Activated CD4-positive, alpha-beta T cell treated with anti-CD3 and anti-CD28 coated beads, Interleukin-2, amount 50 U/mL, for 24 hours (primary cell): ENCODE data around the gene RHBDD1.

Source experiments
- DNase-seq, 2 donors: peaks; one replicate each; pipeline ENCODE4 v3.0.0-alpha.2; 2020; ENCODE audit warnings: low read depth in 1 of 2, low spot score in 1 of 2

RHBDD1 gene

DNA sequence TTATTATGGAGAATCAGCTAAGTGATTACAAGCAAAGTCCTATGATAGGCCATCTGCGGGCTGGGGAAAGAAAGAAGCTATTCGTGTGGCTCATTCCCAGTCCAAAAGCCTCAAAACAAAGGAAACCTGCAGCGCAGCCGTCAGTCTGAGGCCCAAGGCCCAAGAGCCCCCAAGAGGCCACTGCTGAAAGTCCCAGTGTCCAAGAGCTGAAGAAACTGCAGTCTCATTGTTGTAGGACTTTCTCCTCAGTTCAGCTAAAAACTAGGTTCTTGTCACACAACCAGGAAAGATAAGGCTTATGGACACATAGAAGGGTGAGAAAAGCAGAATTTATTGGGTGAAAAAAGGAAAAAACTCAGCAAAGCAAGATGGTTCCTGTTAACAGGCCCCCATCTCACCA lies 143.2 kb downstream of the RHBDD1 start:
- DNase-seq: no peak

GRCh38 chr2:226981791-226982326 lies 146.0 kb downstream of the RHBDD1 start:
- DNase-seq: no peak

- no peak for DNase-seq
These were observed 148.3 kb downstream of the RHBDD1 start for GRCh38 chr2:226983895-226984749.

- no peak for DNase-seq
These were observed 149.1 kb downstream of the RHBDD1 start for GRCh38 chr2:226984750-226985582.

DNA sequence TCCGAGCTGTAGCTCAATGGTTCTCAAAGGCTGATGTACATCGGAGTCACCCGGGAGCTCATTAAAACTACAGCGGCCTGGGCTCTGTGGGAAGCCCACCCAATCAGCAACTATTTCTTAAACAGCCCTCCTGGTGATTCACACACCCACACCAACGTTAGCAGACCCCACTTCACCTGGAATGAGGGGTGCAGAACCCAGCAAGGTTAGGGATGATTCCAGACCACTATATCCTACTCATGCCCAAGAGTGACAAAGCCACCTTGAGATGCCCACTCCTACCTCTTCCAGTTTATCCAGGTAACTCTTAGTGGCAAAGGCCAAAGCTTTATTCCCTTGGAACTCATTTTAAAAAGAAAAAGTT lies 149.7 kb downstream of the RHBDD1 start:
- DNase-seq: no peak

DNA sequence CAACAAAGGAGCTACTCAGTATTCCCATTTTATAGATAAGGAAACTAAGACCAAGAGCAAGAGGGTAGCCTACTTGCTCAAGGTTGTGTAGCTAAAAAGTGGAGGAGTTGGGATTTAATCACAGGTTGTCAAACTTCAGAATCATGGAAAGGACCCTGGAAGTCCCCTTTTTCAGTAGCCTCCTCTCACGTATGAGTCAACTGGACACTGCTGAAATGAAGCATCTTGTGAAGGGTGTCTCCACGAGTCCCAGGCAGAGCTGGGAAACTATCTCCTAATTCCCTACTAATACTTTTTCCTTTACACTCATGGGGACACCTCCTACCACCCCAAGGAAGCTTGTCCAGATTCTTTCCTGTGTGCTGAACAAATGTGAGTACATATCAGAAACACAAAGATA lies 155.8 kb downstream of the RHBDD1 start:
- DNase-seq: no peak

- DNase-seq: no peak
These were observed 157.3 kb downstream of the RHBDD1 start for GRCh38 chr2:226993171-226993570.

GRCh38 chr2:226994775-226995174 lies 158.9 kb downstream of the RHBDD1 start:
- no peak for DNase-seq

- peak in 1 of 2 donors; percentile 25 for DNase-seq
These were observed 159.8 kb downstream of the RHBDD1 start for GRCh38 chr2:226995625-226996041.

DNA sequence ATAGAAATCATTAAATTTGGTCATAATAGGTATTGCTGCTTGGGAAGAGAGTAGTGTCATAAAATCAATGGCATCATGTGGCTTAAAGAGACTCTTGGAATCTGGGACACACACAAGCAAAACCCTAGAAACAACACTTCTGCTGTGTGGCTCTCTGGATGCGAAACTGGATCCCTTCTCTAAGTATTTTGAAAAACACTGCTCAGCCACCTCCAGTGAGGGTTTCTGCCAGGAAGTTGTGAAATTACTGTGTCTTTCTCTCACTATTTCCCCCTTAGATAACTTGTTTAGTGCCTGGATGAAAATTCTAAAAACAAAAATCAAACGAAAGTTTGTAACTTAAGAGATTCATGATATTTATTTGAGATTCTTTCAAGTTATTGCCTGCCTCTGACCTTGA lies 163.8 kb downstream of the RHBDD1 start:
- no peak for DNase-seq

GRCh38 chr2:227000123-227000522 lies 164.3 kb downstream of the RHBDD1 start:
- DNase-seq: no peak

DNA sequence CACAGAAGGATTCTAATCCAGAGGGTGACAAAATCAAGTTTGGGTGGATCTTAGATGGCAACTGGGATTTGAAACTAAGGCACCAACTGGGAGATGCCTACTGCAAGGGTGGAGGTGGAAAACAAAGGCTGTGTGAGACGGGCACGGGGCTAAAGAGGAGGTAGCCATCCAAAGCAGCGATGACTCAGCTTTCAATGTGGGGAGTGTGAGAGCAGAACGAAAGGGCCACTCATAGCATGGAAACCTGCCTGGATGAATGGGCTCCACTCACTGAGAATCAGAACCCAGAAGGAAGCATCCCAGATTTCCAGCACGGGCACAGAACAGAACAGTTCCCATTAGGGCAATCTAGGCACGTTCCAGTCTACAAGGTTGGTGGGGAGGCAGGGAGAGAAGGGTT lies 168.6 kb downstream of the RHBDD1 start:
- DNase-seq: no peak

DNA sequence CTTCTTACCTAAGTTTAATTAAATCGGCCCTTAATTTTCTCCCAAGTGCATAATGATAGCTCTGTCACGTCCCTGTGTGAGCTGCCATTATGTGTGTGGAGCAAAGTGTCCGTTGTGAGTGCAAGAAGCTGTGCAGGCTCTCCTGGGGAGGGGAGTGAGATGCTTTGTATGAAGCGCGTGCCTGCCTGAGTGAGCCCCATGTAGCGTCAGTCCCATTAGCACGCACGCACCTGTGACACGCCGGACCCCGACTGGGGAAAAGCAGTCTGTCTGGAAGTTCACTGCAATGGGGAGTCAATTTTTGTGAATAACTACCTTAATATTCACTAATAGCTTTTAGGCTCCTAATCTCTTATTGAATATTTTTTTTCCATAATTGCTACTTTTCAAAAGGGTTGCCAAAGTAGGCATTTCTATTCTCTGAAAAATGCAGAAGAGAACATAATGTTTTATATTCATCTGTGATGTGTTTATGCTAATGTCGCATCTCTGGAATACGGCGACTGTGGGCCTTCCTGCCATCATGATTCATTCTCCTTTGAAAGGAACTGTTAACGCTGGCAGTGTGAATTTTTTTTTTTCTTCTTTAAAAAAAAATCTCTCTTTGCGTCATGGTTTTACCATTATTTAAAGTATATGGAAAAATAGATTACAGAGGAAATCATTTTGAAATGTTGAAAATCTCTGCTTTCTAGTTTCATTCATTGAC lies 170.5 kb downstream of the RHBDD1 start:
- DNase-seq: no peak

- DNase-seq: no peak
These were observed 171.3 kb downstream of the RHBDD1 start for GRCh38 chr2:227007148-227007547.

DNA sequence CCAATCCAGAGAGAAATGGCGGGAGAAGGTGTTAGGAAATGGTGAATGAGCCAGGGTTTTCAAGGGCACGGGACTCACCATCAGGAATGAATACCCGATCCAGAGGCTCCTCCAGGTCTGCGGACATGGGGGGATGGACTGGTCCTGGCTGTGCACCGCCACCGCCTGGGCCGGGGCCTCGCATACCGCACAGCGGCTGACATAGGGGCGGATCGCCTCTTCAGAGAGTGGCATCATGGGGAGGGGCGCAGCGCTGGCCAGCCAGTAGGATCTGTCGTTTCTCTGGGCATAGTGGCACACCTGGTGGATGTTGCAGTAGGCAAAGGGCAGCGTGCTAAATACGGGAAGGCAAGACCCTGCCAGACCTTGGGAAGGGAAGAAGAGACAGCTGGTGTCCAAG lies 172.1 kb downstream of the RHBDD1 start:
- no peak for DNase-seq

GRCh38 chr2:227010433-227010832 lies 174.6 kb downstream of the RHBDD1 start:
- DNase-seq: no peak

DNA sequence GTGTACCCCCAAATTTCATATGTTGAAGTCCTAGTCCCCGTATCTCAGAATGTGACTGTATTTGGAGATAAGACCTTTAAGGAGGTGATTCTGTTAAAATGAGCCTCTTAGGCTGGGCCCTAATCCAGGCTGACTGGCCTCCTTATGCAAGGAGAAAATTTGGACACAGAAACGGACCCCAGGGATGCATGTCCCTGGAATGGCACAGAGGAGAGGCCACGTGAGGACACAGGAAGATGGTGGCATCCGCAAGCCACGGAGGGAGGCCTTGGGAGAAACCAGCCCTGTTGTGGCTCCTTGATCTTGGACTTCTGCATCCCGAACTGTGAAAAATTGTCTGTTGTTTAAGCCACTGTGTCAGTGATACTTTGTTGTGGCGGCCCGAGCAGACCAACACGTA lies 177.5 kb downstream of the RHBDD1 start:
- DNase-seq: no peak

DNA sequence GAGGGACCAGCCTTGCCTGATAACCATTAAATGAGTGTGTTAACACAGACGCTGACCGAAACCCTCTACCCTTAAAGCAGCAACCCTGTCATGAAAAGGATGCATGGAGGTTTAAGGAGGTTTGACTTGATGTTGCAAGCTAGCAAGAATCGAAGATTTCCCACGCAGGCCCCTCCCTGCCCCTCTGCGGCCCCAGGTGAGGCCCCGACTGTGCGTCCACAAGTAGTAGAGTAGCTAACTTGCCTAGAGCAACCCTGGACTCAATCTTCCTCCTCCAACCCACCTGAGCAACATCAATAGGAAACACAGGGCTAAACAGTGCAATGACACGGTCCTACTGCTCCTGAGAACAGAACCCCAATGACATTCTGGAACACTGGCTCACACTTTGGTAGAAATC lies 178.0 kb downstream of the RHBDD1 start:
- DNase-seq: no peak

GRCh38 chr2:227016894-227017293 lies 181.0 kb downstream of the RHBDD1 start:
- DNase-seq: no peak

DNA sequence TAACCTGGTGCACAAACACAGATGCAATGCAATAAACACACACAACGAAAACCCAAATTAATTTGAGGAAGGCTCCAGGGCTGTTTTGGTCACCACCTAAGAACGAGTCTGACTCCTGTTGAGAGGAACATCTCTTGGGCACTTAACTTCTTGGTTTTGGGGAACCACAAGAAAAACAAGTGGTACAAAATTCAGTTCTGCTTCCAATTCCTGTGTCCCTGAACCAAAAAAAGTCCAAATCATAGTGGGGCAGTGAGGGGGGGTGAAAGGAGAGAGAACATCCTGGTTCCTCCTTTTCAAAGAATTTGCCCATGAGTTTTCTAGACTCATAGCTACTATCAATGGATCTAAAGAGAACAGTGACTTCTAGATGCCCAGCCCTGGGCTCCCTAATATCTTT lies 184.6 kb downstream of the RHBDD1 start:
- DNase-seq: no peak

DNA sequence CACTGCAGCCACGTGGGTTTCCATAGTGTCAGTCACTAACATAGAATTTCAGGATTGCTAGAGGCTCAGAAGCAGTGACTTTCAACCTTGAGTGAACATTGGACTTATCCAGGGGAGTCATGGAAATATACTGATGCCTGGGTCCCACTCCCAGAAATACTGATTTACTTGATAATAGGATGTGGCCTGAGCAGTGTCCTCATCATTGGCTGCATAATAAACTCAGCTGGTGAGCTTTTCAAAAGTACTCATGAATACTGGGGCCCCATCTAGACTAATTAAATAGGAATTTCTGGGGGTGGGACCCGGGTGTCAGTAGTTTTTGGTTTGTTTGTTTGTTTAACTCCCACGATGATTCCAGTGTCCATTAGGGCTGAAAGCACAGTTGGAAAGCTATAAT lies 186.8 kb downstream of the RHBDD1 start:
- DNase-seq: no peak
